K562 treated with DMSO at 1 percent for 48 hours (cell line): Measurements from ENCODE around the gene MARS1. TPM values are rescaled to one million over a fixed set of nuclear protein-coding genes. Genes with fewer than 3 reads are reported as not detected.

Experiments
- total RNA-seq: library from RNA; unstranded; fragments of 300-600 nt; gene quantifications from 2 replicates; pipeline ENCODE4 v1.2.3, GENCODE V29; 2022; ENCODE audit warnings: low replicate concordance; ENCODE audit errors: extremely low read depth

MARS1 gene
- 1,111 TPM in 1 of 2 replicates, not detected in the other for total RNA-seq

GRCh38 chr12:57487597-57488401, at the start of gene MARS1:
Gene MARS1 (plus strand): TSS chr12:57488068. CDS start chr12:57488091, 23 bp downstream.

GRCh38 chr12:57454566-57455373, 33.1 kb upstream of the MARS1 start, which contains the start of gene INHBE:
Gene INHBE (plus strand): TSS chr12:57455307. CDS start chr12:57455537, 230 bp downstream.

DNA sequence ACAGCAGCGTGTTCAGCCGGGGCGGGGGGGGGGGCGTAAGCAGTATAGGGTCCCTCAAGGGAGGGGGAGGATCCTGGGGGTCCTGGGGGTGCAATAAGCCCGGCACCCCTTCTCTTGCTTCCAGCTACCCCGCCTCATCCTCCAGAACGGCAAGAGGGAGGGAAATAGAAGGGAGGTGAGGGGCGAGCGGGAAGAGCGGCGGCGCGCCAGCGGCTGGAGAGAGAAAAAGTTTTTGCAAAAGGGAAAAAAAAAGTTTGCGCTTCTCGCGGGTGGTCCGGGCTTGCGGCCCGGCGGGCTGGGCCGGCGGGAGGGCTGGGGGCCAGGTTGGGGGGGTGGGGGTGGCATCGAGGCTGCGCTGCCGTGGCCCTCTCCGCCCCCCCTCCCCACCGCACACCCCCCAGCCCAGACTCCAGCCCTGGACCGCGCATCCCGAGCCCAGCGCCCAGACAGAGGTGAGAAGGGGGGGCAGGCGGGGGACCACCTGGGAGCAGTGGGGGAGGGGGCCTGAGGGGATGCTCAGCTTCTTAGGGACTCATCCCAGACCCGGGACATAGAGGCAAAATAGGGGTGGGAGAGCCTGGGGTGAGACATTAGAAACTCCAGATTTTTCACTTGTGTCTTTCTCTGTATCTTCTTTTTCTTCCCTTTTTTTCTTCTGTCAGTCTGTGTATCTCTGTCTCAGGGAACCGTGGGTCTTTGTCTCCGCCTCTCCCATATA, 28.0 kb upstream of the MARS1 start, which contains the start of gene GLI1:
Gene GLI1, plus strand, starts transcription at position 36 of the 718 bp plus-strand sequence. CDS start 3,907 bp downstream, outside the sequence.

GRCh38 chr12:57479376-57480115, 8.3 kb upstream of the MARS1 start, which contains the start of gene ARHGAP9:
Gene ARHGAP9 (minus strand): TSS chr12:57479866. CDS start chr12:57479406, 460 bp downstream.

GRCh38 chr12:57520053-57520818, 32.4 kb downstream of the MARS1 start, which contains the start of gene DDIT3:
Gene DDIT3 (minus strand): TSS chr12:57520514. CDS start chr12:57517406, 3,108 bp downstream.

DNA sequence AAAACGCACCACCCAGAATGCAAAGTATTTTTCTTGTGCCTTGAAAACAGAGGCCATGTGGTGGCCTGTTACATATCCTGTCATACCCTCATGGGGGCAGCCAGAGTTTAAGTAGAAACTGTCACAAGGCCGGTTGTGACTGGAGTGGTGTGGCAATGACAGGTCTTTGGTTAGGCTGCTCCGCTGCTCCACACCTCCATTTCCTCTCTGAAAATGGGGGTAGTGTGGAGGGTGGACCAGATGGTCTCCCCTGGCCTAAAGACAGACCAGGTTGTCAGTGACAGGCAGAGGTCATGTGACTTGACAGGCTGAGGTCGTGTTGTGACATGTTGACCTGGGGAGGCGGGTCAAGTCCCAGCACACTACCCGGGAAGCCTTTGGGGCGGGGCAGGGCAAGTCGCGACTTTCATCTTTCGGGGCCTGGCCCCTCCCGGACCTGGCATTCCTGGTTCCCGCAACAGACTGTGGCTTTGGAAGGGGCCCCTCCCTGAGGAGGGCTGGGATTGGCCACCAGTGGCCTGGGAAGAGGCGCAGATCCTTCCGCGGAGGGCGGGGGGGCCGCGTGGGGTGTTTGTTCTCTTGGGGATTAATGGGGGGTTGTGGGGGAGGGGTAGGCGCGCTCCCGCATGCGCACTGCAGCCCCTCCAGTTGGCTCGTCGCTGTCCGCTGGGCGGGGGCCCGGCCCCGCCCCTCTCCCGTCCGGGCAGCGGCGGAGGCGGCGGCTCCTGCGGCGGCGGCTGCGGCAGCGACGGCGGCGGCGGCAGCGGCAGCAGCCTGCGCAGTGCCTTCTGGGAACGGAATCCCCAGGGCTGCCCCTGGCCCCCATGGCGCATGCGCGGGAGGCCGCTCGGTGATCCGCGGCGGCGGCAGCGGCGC, 34.4 kb downstream of the MARS1 start, which contains the start of gene MBD6:
Gene MBD6, plus strand, starts transcription at position 814 of the 876 bp plus-strand sequence. CDS start 1,480 bp downstream, outside the sequence.

GRCh38 chr12:57546438-57547287, 58.8 kb downstream of the MARS1 start, which contains the start of gene DCTN2:
Gene DCTN2 (minus strand): TSS chr12:57547192. CDS start chr12:57547063, 129 bp downstream.

DNA sequence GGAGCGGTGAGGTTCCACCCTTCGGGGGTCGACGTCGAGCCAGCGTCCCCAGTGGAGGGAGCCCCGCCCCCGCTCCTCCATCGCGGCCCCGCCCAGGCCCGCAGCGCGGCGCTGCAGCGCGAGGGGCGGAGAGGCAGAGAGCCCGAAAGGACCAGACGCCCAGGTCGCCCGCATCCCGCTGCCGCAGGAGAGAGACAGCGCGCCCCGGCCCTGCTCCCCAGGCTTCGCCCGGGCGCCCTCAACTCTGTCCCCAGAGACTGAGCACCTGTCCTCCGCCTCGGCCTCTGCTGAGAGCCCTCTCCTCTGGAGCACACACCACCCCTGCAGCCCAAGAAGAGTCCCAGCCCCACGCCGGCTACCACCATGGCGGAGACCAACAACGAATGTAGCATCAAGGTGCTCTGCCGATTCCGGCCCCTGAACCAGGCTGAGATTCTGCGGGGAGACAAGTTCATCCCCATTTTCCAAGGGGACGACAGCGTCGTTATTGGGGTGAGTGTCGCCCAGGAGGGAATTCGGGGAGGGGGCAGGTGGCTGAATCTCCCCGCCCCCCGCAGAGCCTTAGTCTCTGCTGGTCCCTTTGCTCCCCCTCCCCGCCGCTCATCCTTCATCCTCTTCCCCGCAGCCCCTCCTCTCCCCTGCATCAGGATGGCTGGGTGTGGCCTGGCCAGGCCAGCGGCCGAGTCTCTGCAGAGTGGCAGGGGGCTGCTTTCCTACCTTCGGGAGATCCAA, 62.2 kb downstream of the MARS1 start, which contains the start of gene KIF5A:
Gene KIF5A, plus strand, starts transcription at position 136 of the 732 bp plus-strand sequence. Its CDS starts 228 bp downstream, at position 364.

Other genes starting within 250 kb of the MARS1 start
- gene STAC3, start 236.9 kb upstream of the MARS1 start, total RNA-seq: not detected in 2 replicates
- not detected in 2 replicates for gene R3HDM2, start 57.0 kb upstream of the MARS1 start, total RNA-seq
- not detected in 2 replicates for gene INHBC, start 53.3 kb upstream of the MARS1 start, total RNA-seq
- gene INHBE, start 32.8 kb upstream of the MARS1 start, total RNA-seq: not detected in 2 replicates
- not detected in 2 replicates for gene GLI1, start 28.3 kb upstream of the MARS1 start, total RNA-seq
- gene ARHGAP9, start 8.2 kb upstream of the MARS1 start, total RNA-seq: not detected in 2 replicates
- gene DDIT3, start 32.4 kb downstream of the MARS1 start, total RNA-seq: not detected in 2 replicates
- not detected in 2 replicates for gene MBD6, start 34.8 kb downstream of the MARS1 start, total RNA-seq
- gene DCTN2, start 59.1 kb downstream of the MARS1 start, total RNA-seq: 249 TPM in 1 of 2 replicates, not detected in the other
- not detected in 2 replicates for gene KIF5A, start 62.0 kb downstream of the MARS1 start, total RNA-seq
- gene PIP4K2C, start 103.1 kb downstream of the MARS1 start, total RNA-seq: not detected in 2 replicates
- gene DTX3, start 116.8 kb downstream of the MARS1 start, total RNA-seq: not detected in 2 replicates
- not detected in 2 replicates for gene ARHGEF25, start 123.4 kb downstream of the MARS1 start, total RNA-seq
- gene B4GALNT1, start 145.1 kb downstream of the MARS1 start, total RNA-seq: not detected in 2 replicates
- gene OS9, start 206.1 kb downstream of the MARS1 start, total RNA-seq: 921 TPM in 1 of 2 replicates, not detected in the other